Jurkat, Clone E6-1 (cell line): ENCODE data around the gene ACTL8.

Experiments
- DNase-seq: peaks from one replicate; pipeline ENCODE4 v3.0.0-alpha.2; 2011; ENCODE audit warnings: low read depth, low spot score
- H3K4me3 ChIP-seq: 2 replicates; pipeline ENCODE4 v1.5.1; 2011; ENCODE audit warnings: mild to moderate bottlenecking, low read length, control low read depth, moderate library complexity

The ACTL8 gene

GRCh38 chr1:17795836-17796645, 40.9 kb downstream of the ACTL8 start:
- no peak overlapping the region for H3K4me3 ChIP-seq
- DNase-seq: peak; percentile 2

- H3K4me3 ChIP-seq: no peak overlapping the region
- DNase-seq: no peak
Observed at GRCh38 chr1:17797478-17797877, 42.3 kb downstream of the ACTL8 start.

DNA sequence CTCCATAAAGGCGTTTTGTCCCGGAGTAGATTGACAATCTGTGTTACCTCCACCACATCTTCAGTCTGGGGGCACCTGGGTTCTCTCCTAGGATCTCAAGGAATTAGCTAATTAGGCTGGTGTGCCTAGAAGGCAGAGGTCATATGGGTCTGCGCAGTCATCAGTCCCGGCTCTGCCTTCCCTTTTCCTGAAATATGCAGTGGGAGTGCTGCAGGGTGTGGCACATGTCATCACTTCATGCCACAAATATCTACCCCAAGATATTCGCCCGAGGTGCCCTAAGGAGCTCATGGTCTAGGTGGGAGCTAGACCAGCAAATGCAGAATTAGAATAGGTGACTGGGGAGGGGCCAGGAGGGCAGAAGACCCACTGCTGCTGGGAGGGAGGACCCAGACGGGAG, 42.9 kb downstream of the ACTL8 start:
- H3K4me3 ChIP-seq: no peak overlapping the region
- no peak for DNase-seq

GRCh38 chr1:17798799-17799382, 43.8 kb downstream of the ACTL8 start:
- DNase-seq: no peak
- H3K4me3 ChIP-seq: no peak overlapping the region

DNA sequence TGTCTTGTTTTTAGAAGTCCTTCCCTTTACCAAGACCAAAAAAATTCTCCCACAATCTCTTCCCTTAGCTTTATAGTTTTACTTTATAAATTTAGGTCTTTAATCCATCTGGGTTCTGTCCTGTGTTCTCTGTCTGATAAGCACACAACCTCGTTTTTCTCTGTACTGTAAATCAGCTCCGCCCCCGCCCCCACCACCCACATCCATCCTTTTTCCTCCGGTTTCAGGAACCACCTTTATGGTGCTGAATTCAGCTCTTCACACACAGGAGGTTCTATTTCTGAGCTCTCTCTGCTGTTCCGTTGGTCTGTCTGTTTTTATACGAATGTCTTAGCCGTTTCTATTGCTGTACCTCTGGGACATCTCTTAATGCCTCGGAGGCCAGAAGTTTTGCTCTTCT, 44.5 kb downstream of the ACTL8 start:
- no peak overlapping the region for H3K4me3 ChIP-seq
- no peak for DNase-seq

- no peak overlapping the region for H3K4me3 ChIP-seq
- no peak for DNase-seq
Observed at GRCh38 chr1:17802164-17802563, 47.0 kb downstream of the ACTL8 start.

DNA sequence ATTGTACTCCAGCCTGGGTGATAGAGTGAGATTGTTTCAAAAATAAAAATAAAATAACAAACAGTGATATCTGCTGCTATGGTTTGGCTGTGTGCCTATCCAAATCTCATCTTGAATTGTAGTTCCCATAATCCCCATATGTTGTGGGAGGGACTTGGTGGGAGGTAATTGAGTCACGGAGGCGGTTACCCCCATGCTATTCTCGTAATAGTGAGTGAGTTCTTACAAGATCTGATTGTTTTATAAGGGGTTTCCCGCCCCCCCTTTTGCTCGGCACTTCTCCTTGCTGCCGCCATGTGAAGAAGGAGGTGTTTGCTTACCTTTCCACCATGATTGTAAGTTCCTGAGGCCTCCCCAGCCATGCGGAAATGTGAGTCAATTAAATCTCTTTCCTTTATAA, 47.8 kb downstream of the ACTL8 start:
- DNase-seq: no peak
- no peak overlapping the region for H3K4me3 ChIP-seq

GRCh38 chr1:17805869-17806684, 50.9 kb downstream of the ACTL8 start:
- no peak overlapping the region for H3K4me3 ChIP-seq

DNA sequence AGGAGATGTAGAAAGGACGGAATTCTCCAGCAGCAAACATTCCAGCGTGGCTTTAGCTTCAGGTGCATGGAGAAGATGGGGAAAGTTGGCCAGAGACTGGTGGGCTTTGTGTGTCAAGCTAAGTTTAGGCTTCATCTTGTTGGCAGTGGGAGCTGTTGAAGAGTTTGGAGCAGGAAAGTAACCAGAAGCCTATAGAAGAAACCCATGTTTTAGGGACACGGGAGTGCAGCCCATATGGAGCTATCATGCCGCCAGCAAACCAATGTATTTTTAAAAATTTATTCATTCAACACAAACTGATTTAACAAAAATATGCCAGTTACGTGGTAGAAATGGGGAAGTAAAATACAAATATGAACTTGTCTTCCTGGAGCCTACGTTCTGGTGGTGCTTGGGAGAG, 53.7 kb downstream of the ACTL8 start:
- DNase-seq: no peak
- H3K4me3 ChIP-seq: no peak overlapping the region

More at GRCh38 chr1:17805869-17806684, 50.9 kb downstream of the ACTL8 start:
- DNase-seq: no peak

- no peak overlapping the region for H3K4me3 ChIP-seq
Observed at GRCh38 chr1:17810668-17811067, 55.5 kb downstream of the ACTL8 start.

DNA sequence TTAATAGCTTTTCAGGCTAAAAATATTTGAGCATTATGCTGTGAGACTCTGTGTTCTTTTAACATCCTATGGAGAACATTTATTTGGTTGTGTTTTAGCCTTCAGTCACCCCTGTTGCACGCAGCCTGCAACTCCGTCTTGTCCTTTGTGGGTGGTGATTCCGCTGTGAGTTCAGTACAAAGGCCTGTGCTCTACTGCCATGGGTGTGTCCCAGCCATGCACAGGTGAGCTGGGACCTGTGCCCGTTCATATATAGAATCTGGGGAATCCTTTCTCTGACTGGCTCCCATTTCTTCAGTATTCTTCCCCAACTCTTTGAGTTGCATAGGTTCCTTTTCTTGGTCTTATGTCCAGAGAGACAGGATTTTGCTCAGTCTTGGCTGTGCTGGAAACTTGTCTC, 61.4 kb downstream of the ACTL8 start:
- no peak for DNase-seq
- no peak overlapping the region for H3K4me3 ChIP-seq

More at GRCh38 chr1:17810668-17811067, 55.5 kb downstream of the ACTL8 start:
- DNase-seq: no peak

- no peak for DNase-seq
- H3K4me3 ChIP-seq: no peak overlapping the region
Observed at GRCh38 chr1:17819129-17819802, 64.1 kb downstream of the ACTL8 start.

GRCh38 chr1:17820198-17820597, 65.1 kb downstream of the ACTL8 start:
- no peak overlapping the region for H3K4me3 ChIP-seq
- DNase-seq: no peak

- H3K4me3 ChIP-seq: no peak overlapping the region
- no peak for DNase-seq
Observed at GRCh38 chr1:17822741-17823426, 67.8 kb downstream of the ACTL8 start.

DNA sequence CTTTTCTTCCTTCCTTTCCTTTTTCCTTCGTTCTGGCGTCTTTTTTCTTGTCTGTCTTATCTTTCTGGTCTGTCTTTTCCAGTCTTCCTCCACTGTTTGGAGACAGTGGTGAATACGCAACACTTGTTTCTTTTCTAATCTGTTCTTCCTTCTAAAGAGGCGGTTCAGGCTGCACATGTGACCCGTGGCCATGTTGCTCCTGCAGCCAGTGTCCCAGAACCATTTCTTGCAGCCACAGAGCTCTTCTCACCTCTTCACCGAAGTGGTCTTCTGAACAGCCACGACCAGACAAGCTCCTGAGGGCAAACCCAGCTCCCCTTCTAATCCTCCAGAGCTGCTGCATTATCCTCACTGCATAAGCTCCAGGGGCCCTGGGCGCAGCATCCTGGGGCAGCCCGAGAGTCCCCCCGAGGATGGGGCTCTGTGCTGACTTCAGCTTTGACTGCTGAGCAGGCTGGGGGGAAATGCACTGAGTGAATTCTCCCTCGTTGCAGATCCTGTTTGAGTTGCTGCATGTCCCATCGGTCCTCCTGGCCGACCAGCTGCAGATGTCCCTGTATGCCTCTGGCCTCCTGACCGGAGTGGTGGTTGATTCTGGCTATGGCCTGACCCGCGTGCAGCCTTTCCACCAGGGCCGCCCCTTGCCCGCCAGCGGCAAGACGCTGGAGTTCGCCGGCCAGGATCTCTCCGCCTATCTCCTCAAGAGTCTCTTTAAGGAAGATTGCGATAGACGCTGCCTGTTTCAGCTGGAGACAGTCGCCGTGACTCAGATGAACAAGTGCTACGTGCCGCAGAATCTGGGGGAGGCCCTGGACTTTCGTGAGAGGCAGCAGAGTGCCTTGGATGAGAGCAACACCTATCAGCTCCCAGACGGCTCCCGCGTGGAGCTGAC, 70.4 kb downstream of the ACTL8 start:
- H3K4me3 ChIP-seq: no peak overlapping the region
- DNase-seq: no peak

DNA sequence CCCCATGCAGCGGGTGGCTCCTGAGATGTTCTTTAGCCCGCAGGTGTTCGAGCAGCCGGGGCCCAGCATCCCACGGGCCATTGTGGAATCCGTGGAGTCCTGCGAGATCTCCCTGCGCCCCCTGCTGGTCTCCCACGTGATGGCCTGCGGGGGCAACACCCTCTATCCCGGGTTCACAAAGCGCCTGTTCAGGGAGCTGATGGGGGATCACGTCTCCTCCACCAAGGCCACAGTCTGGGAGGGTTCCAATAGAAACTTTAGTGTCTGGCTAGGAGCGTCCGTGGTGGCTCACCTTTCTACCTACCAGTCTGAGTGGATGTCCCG, 71.0 kb downstream of the ACTL8 start:
- peak; percentile 2 for DNase-seq

DNA sequence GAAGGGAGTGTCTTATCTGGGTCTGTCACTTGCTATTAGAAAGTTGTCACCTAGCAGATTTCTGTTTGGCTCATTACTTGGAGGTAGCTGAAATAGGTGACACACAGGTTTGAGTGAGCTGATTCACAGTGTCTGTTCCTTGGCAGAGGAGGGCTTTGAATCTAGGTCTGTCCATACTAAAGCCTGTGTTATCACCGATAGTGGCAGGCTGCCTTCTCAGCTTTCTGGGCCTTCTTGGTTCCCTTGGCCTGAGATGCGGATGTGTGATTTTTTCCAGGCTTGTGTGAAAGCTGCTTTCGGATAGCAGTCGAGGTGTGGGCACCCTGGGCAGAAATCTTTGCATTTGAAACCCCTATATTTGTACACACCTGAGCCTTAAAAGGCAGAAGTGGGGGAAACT, 73.9 kb downstream of the ACTL8 start:
- no peak for DNase-seq
- H3K4me3 ChIP-seq: no peak overlapping the region

More for the DNA sequence above, 71.0 kb downstream of the ACTL8 start:
- no peak overlapping the region for H3K4me3 ChIP-seq

GRCh38 chr1:17829579-17829978, 74.4 kb downstream of the ACTL8 start:
- DNase-seq: no peak
- no peak overlapping the region for H3K4me3 ChIP-seq
